Measurements from ENCODE around the gene RAB31.

RAB31 gene

DNA sequence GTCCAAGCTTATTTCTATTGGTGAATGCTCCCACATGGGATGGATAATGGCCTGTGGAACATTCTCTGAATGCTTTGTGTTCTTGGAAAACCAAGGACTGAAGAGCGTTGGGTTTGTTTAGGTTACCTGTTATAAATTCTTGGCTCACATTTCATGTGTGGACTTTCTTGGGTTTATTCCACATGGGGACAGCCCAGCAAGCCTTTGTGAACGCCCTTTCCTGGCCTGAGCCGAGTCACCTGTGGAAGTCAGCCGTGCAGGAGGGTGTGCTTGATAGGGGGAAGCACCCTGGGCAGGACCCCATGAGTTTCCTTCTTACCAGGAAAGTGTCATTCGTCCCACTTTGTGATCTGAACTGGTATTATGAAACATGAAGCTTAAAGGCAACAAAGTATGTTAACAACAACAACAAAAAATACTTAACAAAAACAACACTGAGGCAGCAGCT, 4.1 kb downstream of the RAB31 start:
- no peak for DNase-seq (ENCODE audit: low read depth in 2 of 2, low spot score in 1 of 2)

- DNase-seq (ENCODE audit: low read depth in 2 of 2, low spot score in 1 of 2): no peak
These were observed 4.5 kb downstream of the RAB31 start for GRCh38 chr18:9712611-9713010.

DNA sequence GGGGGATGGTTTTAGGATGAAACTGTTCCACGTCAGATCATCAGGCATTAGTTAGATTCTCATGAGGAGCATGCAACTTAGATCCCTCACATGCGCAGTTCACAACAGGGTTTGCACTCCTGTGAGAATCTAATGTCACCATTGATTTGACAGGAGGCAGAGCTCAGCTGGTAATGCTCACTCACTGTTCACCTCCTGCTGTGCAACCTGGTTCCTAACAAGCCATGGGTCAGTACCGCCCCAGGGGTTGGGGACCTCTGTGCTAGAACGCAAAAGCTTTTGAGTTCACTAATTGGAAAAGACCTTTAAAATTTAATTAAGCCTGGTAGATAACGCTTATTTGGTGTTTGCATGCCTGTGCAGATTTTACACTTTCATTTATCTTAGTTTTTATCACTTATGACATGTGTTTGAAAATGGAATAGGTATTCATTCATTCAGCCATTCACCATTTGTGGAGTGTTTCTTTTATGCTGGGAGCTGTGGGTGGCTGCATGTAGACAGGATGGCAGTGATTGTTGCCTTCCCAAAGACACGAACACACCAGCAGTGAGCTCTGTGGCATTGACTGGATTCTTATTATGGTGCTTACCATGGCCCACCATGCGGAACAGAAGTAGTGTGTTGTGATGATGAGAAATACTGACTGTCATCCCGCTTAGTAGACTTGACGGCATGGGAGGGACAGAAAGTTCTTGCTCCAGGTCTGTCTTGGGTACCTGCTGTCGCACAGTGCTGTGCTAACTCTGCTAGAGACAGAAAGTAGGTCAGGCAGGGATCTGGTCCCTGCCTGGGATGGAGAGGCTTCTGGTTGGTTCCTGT, 6.4 kb downstream of the RAB31 start:
- DNase-seq (ENCODE audit: low read depth in 2 of 2, low spot score in 1 of 2): no peak

- no peak for DNase-seq (ENCODE audit: low read depth in 2 of 2, low spot score in 1 of 2)
These were observed 6.9 kb downstream of the RAB31 start for GRCh38 chr18:9715088-9715343.

DNA sequence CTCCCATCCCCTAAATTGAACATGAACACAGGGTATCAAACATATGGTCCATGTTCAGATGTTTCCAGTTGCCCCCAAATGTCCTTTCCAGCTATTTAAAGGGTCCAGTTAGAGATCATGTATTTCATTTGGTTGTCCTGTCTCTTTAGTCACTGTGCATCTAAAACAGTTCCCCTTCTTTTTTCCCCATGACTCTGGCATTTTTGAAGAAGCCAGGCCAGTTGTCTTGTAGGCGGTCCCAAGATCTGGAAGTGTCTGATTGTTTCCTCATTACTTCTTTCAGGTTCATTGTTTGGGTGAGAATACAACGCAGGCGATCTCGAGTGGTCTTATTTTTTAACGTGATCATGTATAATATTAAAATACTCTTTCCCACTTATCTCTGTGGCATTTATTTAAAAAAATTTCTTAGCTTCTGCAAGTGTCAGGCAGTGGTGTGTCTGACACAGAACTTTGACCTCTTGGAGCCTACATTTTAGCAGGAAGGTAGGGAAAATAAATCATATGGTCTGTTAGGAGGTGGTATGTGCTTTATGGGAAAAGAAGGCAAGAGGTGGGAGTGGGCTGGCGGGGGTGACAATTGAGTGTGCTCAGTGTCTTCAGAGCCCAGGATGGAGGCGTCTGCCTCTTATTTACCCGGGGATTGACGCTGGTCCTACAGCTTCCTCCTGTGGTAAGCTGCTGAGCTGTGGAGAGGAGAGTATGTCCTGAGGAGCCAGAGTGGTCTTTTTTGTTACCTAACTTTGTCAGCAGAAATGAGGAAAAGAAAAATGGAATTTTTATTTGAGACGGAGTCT, 8.1 kb downstream of the RAB31 start:
- no peak for DNase-seq (ENCODE audit: low read depth in 2 of 2, low spot score in 1 of 2)

- DNase-seq (ENCODE audit: low read depth in 2 of 2, low spot score in 1 of 2): no peak
These were observed 8.9 kb downstream of the RAB31 start for GRCh38 chr18:9716780-9717563.

- no peak for DNase-seq (ENCODE audit: low read depth in 2 of 2, low spot score in 1 of 2)
These were observed 11.4 kb downstream of the RAB31 start for GRCh38 chr18:9719421-9719981.

DNA sequence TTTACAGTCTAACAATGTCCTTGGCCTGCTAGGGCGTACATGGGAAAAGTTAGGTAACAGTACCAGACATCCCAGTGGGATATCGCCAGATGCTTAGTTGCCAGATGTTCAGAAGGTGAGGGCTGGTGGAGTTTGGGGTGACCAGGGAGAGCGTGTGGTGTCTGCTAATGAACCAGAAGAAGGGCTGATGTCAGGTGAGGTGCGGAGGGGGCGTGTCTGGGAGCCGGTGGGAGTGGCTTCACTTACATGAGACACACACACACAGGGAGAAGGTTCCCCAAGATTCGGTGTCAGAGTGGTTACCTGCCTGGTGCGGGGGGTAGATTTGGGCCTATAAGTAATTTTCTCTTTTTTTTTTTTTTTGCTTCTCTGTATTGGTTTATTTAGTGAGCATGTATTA, 12.2 kb downstream of the RAB31 start:
- DNase-seq (ENCODE audit: low read depth in 2 of 2, low spot score in 1 of 2): no peak

GRCh38 chr18:9721893-9722550, 13.9 kb downstream of the RAB31 start:
- no peak for DNase-seq (ENCODE audit: low read depth in 2 of 2, low spot score in 1 of 2)

GRCh38 chr18:9722691-9723090, 14.6 kb downstream of the RAB31 start:
- DNase-seq (ENCODE audit: low read depth in 2 of 2, low spot score in 1 of 2): no peak

DNA sequence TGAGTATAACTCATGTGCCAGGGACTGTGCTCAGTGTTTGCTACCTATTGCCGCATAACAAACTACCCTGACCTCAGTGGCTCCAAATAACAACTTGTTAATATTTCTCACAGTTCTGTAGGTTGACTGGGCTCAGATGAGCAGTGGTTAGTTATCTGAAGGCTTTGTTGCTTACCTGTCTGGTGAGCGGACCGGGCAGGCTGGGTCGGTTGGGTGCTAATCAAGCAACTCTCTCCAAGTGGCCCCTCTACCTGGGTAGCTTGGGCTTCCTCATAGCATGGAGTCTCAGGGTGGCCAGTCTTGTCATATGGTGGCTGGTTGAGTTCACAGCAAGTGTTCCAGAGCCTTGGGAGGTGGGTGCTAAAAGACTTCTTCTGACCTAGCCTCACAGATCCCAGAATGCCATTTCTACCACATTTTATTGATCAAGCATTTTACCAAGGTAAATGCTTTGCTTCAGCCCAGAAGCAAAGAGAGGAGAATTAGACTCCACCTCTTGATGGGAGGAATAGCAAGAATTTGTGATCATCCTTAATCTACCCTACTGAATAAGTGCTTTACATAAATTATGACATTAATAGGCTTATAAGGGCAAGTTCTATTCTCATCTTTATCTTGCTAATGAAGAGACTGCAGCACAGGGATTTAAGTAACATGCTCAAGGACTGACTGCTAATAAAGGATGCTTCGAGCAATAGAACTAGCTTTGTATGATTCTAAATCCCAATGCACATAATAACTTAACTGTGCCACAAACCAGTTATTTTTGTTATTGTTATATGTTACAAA, 16.9 kb downstream of the RAB31 start:
- no peak for DNase-seq (ENCODE audit: low read depth in 2 of 2, low spot score in 1 of 2)

DNA sequence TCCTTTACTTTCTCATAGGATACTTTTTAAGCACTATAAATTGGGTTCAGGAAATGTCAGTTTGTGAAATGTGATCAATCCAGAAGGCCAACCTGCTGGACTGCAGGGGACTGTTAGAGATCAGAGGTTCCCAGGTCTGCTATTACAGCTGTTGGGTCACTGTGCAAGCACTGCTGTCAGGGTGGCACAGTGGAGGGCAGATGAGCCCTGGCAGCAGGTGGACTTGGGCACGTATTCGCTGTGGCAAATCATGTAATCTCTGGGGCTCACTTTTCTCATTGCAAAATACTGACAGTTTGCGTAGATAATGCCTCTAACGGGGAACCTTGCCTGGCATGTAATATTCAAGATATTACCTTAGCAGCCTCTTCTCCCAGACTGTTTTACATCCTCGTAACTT, 18.1 kb downstream of the RAB31 start:
- no peak for DNase-seq (ENCODE audit: low read depth in 2 of 2, low spot score in 1 of 2)

GRCh38 chr18:9726936-9727335, 18.8 kb downstream of the RAB31 start:
- DNase-seq (ENCODE audit: low read depth in 2 of 2, low spot score in 1 of 2): no peak

- no peak for DNase-seq (ENCODE audit: low read depth in 2 of 2, low spot score in 1 of 2)
These were observed 22.7 kb downstream of the RAB31 start for GRCh38 chr18:9730786-9731185.

DNA sequence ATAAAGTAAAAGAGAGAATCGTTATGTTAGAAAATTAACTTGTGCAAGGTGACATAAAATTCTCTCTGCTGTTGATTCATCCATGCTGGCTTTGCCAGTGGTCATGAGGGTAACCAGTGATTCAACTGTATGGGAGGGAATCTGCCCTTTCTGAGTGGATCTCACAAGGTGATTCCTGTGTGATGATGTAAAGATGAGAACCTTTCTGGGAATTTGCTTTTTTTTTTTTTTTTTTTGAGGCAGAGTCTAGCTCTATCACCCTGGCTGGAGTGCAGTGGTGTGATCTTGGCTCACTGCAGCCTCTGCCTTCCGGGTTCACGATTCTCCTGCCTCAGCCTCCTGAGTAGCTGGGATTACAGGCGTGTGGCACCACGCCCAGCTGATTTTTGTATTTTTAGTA, 23.3 kb downstream of the RAB31 start:
- DNase-seq (ENCODE audit: low read depth in 2 of 2, low spot score in 1 of 2): no peak

GRCh38 chr18:9732031-9732430, 23.9 kb downstream of the RAB31 start:
- DNase-seq (ENCODE audit: low read depth in 2 of 2, low spot score in 1 of 2): no peak

GRCh38 chr18:9734189-9734588, 26.1 kb downstream of the RAB31 start:
- no peak for DNase-seq (ENCODE audit: low read depth in 2 of 2, low spot score in 1 of 2)

GRCh38 chr18:9735238-9735637, 27.1 kb downstream of the RAB31 start:
- DNase-seq (ENCODE audit: low read depth in 2 of 2, low spot score in 1 of 2): no peak

DNA sequence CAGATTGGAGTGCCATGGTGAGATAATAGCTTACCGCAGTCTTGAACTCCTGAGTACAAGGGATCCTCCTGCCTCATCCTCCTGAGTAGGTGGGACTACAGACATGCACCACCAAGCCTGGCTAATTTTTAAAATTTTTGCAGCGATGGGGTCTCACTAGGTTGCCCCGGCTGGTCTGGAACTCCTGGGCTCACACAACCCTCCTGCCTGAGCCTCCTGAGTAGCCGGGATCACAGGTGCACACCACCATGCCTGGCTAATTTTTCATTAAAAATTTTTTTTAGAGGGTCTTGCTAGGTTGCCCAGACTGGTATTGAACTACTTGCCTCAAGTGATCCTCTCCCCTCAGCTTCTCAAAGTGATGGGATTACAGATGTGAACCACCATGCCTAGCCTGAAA, 27.8 kb downstream of the RAB31 start:
- DNase-seq (ENCODE audit: low read depth in 2 of 2, low spot score in 1 of 2): no peak

DNA sequence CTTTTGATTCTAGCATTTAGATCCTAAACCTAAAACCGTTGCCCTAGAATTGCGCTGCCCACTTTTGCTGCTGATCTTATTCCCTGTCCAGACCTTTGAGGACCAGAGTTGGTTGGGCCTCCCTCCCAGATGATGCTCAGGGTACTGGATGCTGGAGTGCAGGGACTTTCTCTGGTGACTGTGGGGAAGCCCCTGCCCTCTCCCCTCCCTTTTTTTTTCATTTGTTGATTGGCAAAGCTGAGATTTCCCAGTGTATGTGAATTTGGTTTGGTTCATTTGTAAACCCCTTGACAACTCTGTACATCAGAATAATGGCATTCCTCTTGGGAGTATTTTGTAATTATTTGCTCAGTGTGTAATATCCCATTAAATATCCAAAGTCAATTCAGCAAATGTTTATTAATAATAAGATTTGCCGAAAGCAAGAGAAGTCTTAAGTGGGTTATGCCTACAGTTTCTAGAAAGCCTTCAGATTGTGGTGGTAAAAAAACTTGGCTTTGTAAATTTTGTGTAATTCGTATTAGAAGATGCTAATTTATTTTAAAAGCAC, 28.3 kb downstream of the RAB31 start:
- DNase-seq (ENCODE audit: low read depth in 2 of 2, low spot score in 1 of 2): no peak

Data from stimulated activated CD8-positive, alpha-beta memory T cell treated with anti-CD3 and anti-CD28 coated beads, Interleukin-4, amount 100 ng/mL, for 1 hour (primary cell).